HepG2 (cell line): ENCODE results near the gene IL13. TPM values are rescaled to one million over a fixed set of nuclear protein-coding genes. Genes with fewer than 3 reads are reported as not detected.

Experiments
- ATAC-seq: fragments of 200-7000 bp; cut with Tn5 transposase; 3 replicates; pipeline ENCODE4 v1.9.1; 2020; ENCODE audit warnings: mild to moderate bottlenecking, moderate library complexity
- BruUV-seq: library from RNA; stranded (reverse); fragments of 400-500 nt; replicated peaks from 2 replicates; lab custom pipeline; 2021; lab: Mats Ljungman, UMichigan
- CTCF ChIA-PET: fragments of 300-600 bp; formaldehyde crosslinking; extraction: SDS; loops from one replicate; lab custom pipeline; 2021; ENCODE audit warnings: low total read pairs, inconsistent platforms, low intra/inter-chr PET ratio; lab: Yijun Ruan, JAX
- POLR2A ChIA-PET: fragments of 350-600 bp; sonication (Branson Sonifier 250); formaldehyde crosslinking; loops from one replicate; lab custom pipeline; 2020; ENCODE audit warnings: antibody characterized with exemption, inconsistent platforms; lab: Yijun Ruan, JAX
- DNase-seq: peaks from one replicate; pipeline ENCODE4 v3.0.0-alpha.2; 2015; ENCODE audit warnings: low spot score
- FAIRE-seq: peaks from 3 replicates; lab custom pipeline; 2011; peaks lifted over from hg19 to GRCh38; lab: Jason Lieb, UNC
- H2AFZ ChIP-seq: one replicate; pipeline ENCODE4 v1.6.1; 2011; ENCODE audit warnings: low read length, inconsistent platforms
- H3K27ac ChIP-seq: fragments of 300-600 bp; 3 replicates; pipeline ENCODE4 v1.8.0; 2011; ENCODE audit warnings: mixed run types, mild to moderate bottlenecking, mixed read lengths, low read length, inconsistent platforms; ENCODE audit not compliant: insufficient read depth; ENCODE audit errors: extremely low read length
- H3K27me3 ChIP-seq, 2 experiments: fragments of 200-600 bp in 1 of 2; 2 replicates in 1 of 2; 3 replicates in 1 of 2; pipeline versions ENCODE4 v1.6.0 to v1.8.0; 2011; ENCODE audit warnings: low read length in 2 of 2, mild to moderate bottlenecking in 2 of 2, moderate library complexity in 2 of 2, inconsistent platforms in 1 of 2; ENCODE audit not compliant: insufficient read depth in 2 of 2, control insufficient read depth in 1 of 2
- H3K36me3 ChIP-seq, 2 experiments: fragments of 200-600 bp in 1 of 2; replicated peaks in 1 of 2; 2 replicates in 1 of 2; 3 replicates in 1 of 2; pipeline versions ENCODE4 v1.5.1 to v1.8.0; 2011; ENCODE audit warnings: low read length in 2 of 2, inconsistent platforms in 1 of 2; ENCODE audit not compliant: insufficient read depth in 2 of 2, control insufficient read depth in 1 of 2
- H3K4me1 ChIP-seq: 2 replicates; pipeline ENCODE4 v1.5.1; 2012; ENCODE audit warnings: low read length, inconsistent platforms; ENCODE audit not compliant: insufficient read depth
- H3K4me2 ChIP-seq: 2 replicates; pipeline ENCODE4 v1.6.0; 2011; ENCODE audit warnings: low read depth, low read length, inconsistent platforms
- H3K4me3 ChIP-seq, 3 experiments: fragments of 200-600 bp in 1 of 3; sonication (generic), shearing (Covaris generic) in 1 of 3; replicated peaks in 1 of 3; 2 replicates each; pipeline ENCODE4 v1.5.1; 2011 to 2016; ENCODE audit warnings: low read length in 3 of 3, inconsistent platforms in 2 of 3, low read depth in 2 of 3, mild to moderate bottlenecking in 2 of 3, control low read depth in 1 of 3, mixed read lengths in 1 of 3; ENCODE audit not compliant: insufficient read depth in 1 of 3
- H3K79me2 ChIP-seq: one replicate; pipeline ENCODE4 v1.6.1; 2011; ENCODE audit warnings: low read length, inconsistent platforms; ENCODE audit not compliant: insufficient read depth
- H3K9ac ChIP-seq: 2 replicates; pipeline ENCODE4 v1.6.0; 2011; ENCODE audit warnings: mild to moderate bottlenecking, low read depth, low read length, inconsistent platforms; ENCODE audit not compliant: insufficient read depth
- H3K9me3 ChIP-seq: 2 replicates; pipeline ENCODE4 v1.5.1; 2012; ENCODE audit warnings: mild to moderate bottlenecking, low read length
- H4K20me1 ChIP-seq: 2 replicates; pipeline ENCODE4 v1.6.0; 2011; ENCODE audit warnings: inconsistent platforms, mild to moderate bottlenecking, low read length, moderate library complexity; ENCODE audit not compliant: insufficient read depth
- ARNT2 ChIP-seq: sonication (generic); formaldehyde crosslinking; IDR thresholded peaks from 2 replicates; pipeline ENCODE4 v1.8.0; 2022; ENCODE audit warnings: mild to moderate bottlenecking, low read depth, missing genetic modification reagents, moderate library complexity
- CTCF ChIP-seq: sonication (generic); formaldehyde crosslinking; IDR thresholded peaks from 2 replicates; pipeline ENCODE4 v1.5.0; 2020; ENCODE audit warnings: mild to moderate bottlenecking, missing genetic modification reagents, moderate library complexity
- EEA1 ChIP-seq: sonication (generic); formaldehyde crosslinking; IDR thresholded peaks from 2 replicates; pipeline ENCODE4 v1.5.1; 2020; ENCODE audit warnings: mild to moderate bottlenecking, missing genetic modification reagents, borderline replicate concordance
- EED ChIP-seq: sonication (generic); formaldehyde crosslinking; IDR thresholded peaks from 2 replicates; pipeline ENCODE4 v1.5.0; 2020; ENCODE audit warnings: mild to moderate bottlenecking, missing genetic modification reagents
- RAD21 ChIP-seq: fragments of 450-650 bp; formaldehyde crosslinking; IDR thresholded peaks from 2 replicates; pipeline ENCODE4 v1.5.0; 2020; ENCODE audit warnings: mild to moderate bottlenecking
- STAG1 ChIP-seq: sonication (generic); formaldehyde crosslinking; IDR thresholded peaks from 2 replicates; pipeline ENCODE4 v1.4.0; 2020; ENCODE audit warnings: missing genetic modification reagents
- TBX2 ChIP-seq: sonication (generic); formaldehyde crosslinking; IDR thresholded peaks from 2 replicates; pipeline ENCODE4 v1.5.0; 2020; ENCODE audit warnings: missing genetic modification reagents, mild to moderate bottlenecking, borderline replicate concordance
- ZNF136 ChIP-seq: sonication (generic); formaldehyde crosslinking; IDR thresholded peaks from 2 replicates; pipeline ENCODE4 v1.8.1; 2022; ENCODE audit warnings: low read depth, mild to moderate bottlenecking, moderate library complexity, missing genetic modification reagents
- ZNF296 ChIP-seq: sonication (generic); formaldehyde crosslinking; conservative IDR thresholded peaks from 2 replicates; pipeline ENCODE4 v1.5.0; 2020; ENCODE audit warnings: mild to moderate bottlenecking, missing genetic modification reagents
- WGBS: methylation state at CpG from one replicate; pipeline ENCODE4 v1.1.6; 2017; ENCODE audit warnings: low lambda C conversion rate; 5-methylcytosine and 5-hydroxymethylcytosine counted together
- in situ Hi-C: cut with HindIII; loops from 2 replicates; pipeline ENCODE4 v1.10.0; 2017; ENCODE audit warnings: low pct_unique_long_range_greater_than_20kb; ENCODE audit not compliant: extremely low pct_ligation_motif_present
- intact Hi-C: fragments of 100-400 bp; cut with micrococcal nuclease; formaldehyde crosslinking; loops from one replicate; pipeline ENCODE4 v1.10.0; 2022; ENCODE audit not compliant: unreplicated experiment
- polyA plus RNA-seq, 8 experiments: library from polyadenylated mRNA; depleted of rRNA in 3 of 8; stranded (reverse) in 7 of 8; unstranded in 1 of 8; fragments of >200 nt; fragmentation: Illumina TruSeq in 4 of 8; extraction: Trizol in 4 of 8; gene quantifications; 2 replicates each; pipeline versions ENCODE4 v1.2.1 to v1.2.3, GENCODE V29; 2011 to 2016; ENCODE audit warnings: low read depth in 4 of 8, missing spikeins in 1 of 8, mixed read lengths in 1 of 8; ENCODE audit not compliant: insufficient read depth in 1 of 8
- total RNA-seq, 5 experiments: library from RNA; depleted of rRNA; stranded (reverse); fragments of >200 nt; fragmentation: Illumina TruSeq; extraction: Trizol; gene quantifications; 2 replicates each; pipeline ENCODE4 v1.2.3, GENCODE V29; 2016; ENCODE audit warnings: low read depth in 1 of 5
- TF ChIP-seq, protein P1 (sequence below): sonication (generic); formaldehyde crosslinking; IDR thresholded peaks from 2 replicates; pipeline ENCODE4 v1.5.1; 2020; ENCODE audit warnings: mild to moderate bottlenecking, missing genetic modification reagents, moderate library complexity
- TF ChIP-seq, protein P2 (sequence below): conservative IDR thresholded peaks from 2 replicates; pipeline ENCODE4 v1.6.1; 2018; ENCODE audit warnings: missing genetic modification reagents
- TF ChIP-seq, protein P3 (sequence below): sonication (generic); formaldehyde crosslinking; conservative IDR thresholded peaks from 2 replicates; pipeline ENCODE4 v1.4.0; 2020; ENCODE audit warnings: missing genetic modification reagents
- TF ChIP-seq, protein P4 (sequence below): sonication (generic); formaldehyde crosslinking; IDR thresholded peaks from 2 replicates; pipeline ENCODE4 v1.5.0; 2020; ENCODE audit warnings: missing genetic modification reagents

IL13 gene
- total and polyA plus RNA-seq, 2 of the 13 experiments (the other 11 are each of a cell fraction or from before 2014, with no cell fraction given) = 0.05 TPM; not detected in 1

- Histone ChIP-seq H3K27ac (no peak overlapping the region), H3K27me3 (peaks cover 1 to 5% of the 10 kb centered on the region in 2 experiments; a peak in 2 of 5 replicates), H3K9me3 (no peaks in the 10 kb centered on the region), H3K4me3 (peak overlapping the region; percentile 15 to 69 (median 25); a peak in 4 of 6 replicates), H3K9ac (peak overlapping the region; percentile 61; the same call in 1 of the 2 replicates), H3K4me1 (peaks cover 79% of the 10 kb centered on the region), H2AFZ (peak overlapping the region; percentile 80), H3K36me3 (no peaks in the 10 kb centered on the region), H3K4me2 (peak overlapping the region; percentile 89), H4K20me1 (no peaks in the 10 kb centered on the region), H3K79me2 (no peaks in the 10 kb centered on the region)
- intact Hi-C loops (no loop called here), in situ Hi-C loops (loop anchor here (25.0 kb wide), 1 partner anchor 274 kb away; no protein-coding TSS in a partner anchor)
- ATAC-seq = peak; percentile 74
- 7% methylated on average over 7 of the region's 12 CpGs for WGBS
- DNase-seq = no peak
- BruUV-seq = no TSS peak
- FAIRE-seq = no peak
- ChIA-PET CTCF (no interaction called here), POLR2A (interaction anchor here (1.1 kb wide), 1 partner anchor 9 kb away, joined by 3 read pairs; no protein-coding TSS in a partner anchor)
- TF ChIP-seq, protein P1, sequence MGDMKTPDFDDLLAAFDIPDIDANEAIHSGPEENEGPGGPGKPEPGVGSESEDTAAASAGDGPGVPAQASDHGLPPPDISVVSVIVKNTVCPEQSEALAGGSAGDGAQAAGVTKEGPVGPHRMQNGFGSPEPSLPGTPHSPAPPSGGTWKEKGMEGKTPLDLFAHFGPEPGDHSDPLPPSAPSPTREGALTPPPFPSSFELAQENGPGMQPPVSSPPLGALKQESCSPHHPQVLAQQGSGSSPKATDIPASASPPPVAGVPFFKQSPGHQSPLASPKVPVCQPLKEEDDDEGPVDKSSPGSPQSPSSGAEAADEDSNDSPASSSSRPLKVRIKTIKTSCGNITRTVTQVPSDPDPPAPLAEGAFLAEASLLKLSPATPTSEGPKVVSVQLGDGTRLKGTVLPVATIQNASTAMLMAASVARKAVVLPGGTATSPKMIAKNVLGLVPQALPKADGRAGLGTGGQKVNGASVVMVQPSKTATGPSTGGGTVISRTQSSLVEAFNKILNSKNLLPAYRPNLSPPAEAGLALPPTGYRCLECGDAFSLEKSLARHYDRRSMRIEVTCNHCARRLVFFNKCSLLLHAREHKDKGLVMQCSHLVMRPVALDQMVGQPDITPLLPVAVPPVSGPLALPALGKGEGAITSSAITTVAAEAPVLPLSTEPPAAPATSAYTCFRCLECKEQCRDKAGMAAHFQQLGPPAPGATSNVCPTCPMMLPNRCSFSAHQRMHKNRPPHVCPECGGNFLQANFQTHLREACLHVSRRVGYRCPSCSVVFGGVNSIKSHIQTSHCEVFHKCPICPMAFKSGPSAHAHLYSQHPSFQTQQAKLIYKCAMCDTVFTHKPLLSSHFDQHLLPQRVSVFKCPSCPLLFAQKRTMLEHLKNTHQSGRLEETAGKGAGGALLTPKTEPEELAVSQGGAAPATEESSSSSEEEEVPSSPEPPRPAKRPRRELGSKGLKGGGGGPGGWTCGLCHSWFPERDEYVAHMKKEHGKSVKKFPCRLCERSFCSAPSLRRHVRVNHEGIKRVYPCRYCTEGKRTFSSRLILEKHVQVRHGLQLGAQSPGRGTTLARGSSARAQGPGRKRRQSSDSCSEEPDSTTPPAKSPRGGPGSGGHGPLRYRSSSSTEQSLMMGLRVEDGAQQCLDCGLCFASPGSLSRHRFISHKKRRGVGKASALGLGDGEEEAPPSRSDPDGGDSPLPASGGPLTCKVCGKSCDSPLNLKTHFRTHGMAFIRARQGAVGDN (CRISPR knock-in tag) = peak; percentile 65
- TF ChIP-seq, protein P2, sequence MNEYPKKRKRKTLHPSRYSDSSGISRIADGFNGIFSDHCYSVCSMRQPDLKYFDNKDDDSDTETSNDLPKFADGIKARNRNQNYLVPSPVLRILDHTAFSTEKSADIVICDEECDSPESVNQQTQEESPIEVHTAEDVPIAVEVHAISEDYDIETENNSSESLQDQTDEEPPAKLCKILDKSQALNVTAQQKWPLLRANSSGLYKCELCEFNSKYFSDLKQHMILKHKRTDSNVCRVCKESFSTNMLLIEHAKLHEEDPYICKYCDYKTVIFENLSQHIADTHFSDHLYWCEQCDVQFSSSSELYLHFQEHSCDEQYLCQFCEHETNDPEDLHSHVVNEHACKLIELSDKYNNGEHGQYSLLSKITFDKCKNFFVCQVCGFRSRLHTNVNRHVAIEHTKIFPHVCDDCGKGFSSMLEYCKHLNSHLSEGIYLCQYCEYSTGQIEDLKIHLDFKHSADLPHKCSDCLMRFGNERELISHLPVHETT (CRISPR knock-in tag) = no peak
- peak; percentile 66 for TF ChIP-seq CTCF
- TF ChIP-seq, protein P3, sequence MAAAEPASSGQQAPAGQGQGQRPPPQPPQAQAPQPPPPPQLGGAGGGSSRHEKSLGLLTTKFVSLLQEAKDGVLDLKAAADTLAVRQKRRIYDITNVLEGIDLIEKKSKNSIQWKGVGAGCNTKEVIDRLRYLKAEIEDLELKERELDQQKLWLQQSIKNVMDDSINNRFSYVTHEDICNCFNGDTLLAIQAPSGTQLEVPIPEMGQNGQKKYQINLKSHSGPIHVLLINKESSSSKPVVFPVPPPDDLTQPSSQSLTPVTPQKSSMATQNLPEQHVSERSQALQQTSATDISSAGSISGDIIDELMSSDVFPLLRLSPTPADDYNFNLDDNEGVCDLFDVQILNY (CRISPR knock-in tag) = no peak
- no peak for TF ChIP-seq EEA1 (CRISPR knock-in tag)
- peak; percentile 36; the same call in 1 of the 2 replicates for TF ChIP-seq TBX2 (CRISPR knock-in tag)
- TF ChIP-seq ZNF136 = no peak
- 0 out of 2 replicates have a peak, but pooled peaks have one; percentile 22 for TF ChIP-seq ZNF296 (CRISPR knock-in tag)
- TF ChIP-seq EED (CRISPR knock-in tag) = 0 out of 2 replicates have a peak, but pooled peaks have one; percentile 15
- TF ChIP-seq RAD21 (CRISPR knock-in tag) = peak; percentile 11; the same call in 1 of the 2 replicates
- 0 out of 2 replicates have a peak, but pooled peaks have one; percentile 25 for TF ChIP-seq ARNT2 (CRISPR knock-in tag)
- peak; percentile 62 for TF ChIP-seq STAG1 (CRISPR knock-in tag)
- TF ChIP-seq, protein P4, sequence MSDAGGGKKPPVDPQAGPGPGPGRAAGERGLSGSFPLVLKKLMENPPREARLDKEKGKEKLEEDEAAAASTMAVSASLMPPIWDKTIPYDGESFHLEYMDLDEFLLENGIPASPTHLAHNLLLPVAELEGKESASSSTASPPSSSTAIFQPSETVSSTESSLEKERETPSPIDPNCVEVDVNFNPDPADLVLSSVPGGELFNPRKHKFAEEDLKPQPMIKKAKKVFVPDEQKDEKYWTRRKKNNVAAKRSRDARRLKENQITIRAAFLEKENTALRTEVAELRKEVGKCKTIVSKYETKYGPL (CRISPR knock-in tag) = no peak
Measured at GRCh38 chr5:132661231-132662003, 3.4 kb downstream of the IL13 start.
